PC-9 (cell line): ENCODE results near the gene SLIT1. TPM values are rescaled to one million over a fixed set of nuclear protein-coding genes. Genes with fewer than 3 reads are reported as not detected.

Source experiments
- BruUV-seq: library from RNA; stranded (reverse); fragments of 400-500 nt; replicated peaks from 2 replicates; lab custom pipeline; 2021; lab: Mats Ljungman, UMichigan
- CTCF ChIA-PET: fragments of 300-600 bp; sonication (Branson Sonifier 250); formaldehyde crosslinking; loops from one replicate; lab custom pipeline; 2022; ENCODE audit warnings: antibody characterized with exemption; lab: Charles Lee
- POLR2A ChIA-PET: fragments of 300-600 bp; sonication (Branson Sonifier 250); formaldehyde crosslinking; loops from one replicate; lab custom pipeline; 2022; ENCODE audit warnings: antibody characterized with exemption; ENCODE audit not compliant: unreplicated experiment; lab: Charles Lee
- DNase-seq, 2 experiments: peaks; one replicate each; pipeline versions ENCODE4 v3.0.0 to v3.0.0-alpha.2; 2015 to 2022; ENCODE audit warnings: mixed read lengths in 1 of 2
- H2AFZ ChIP-seq: fragments of 200-600 bp; sonication (generic); 2 replicates; pipeline ENCODE4 v1.8.1; 2017; ENCODE audit warnings: antibody characterized with exemption
- H3F3A ChIP-seq: fragments of 200-600 bp; sonication (generic); 2 replicates; pipeline ENCODE4 v1.8.1; 2017; ENCODE audit warnings: antibody characterized with exemption, mild to moderate bottlenecking, low read depth; ENCODE audit not compliant: insufficient read depth
- H3K27ac ChIP-seq: fragments of 200-600 bp; sonication (generic); 2 replicates; pipeline ENCODE4 v1.6.1; 2016; ENCODE audit warnings: mixed run types
- H3K27me3 ChIP-seq: fragments of 200-600 bp; sonication (generic); 2 replicates; pipeline ENCODE4 v1.6.1; 2016; ENCODE audit warnings: low read depth, mixed run types; ENCODE audit not compliant: insufficient read depth
- H3K36me3 ChIP-seq: fragments of 200-600 bp; sonication (generic); 2 replicates; pipeline ENCODE4 v1.6.1; 2016; ENCODE audit warnings: low read depth, mixed run types
- H3K4me1 ChIP-seq: fragments of 200-600 bp; sonication (generic); replicated peaks from 2 replicates; pipeline ENCODE4 v1.6.1; 2016; ENCODE audit warnings: mixed run types; ENCODE audit not compliant: insufficient read depth
- H3K4me2 ChIP-seq: fragments of 200-600 bp; sonication (generic); 2 replicates; pipeline ENCODE4 v1.6.1; 2017; ENCODE audit warnings: mixed run types
- H3K4me3 ChIP-seq: fragments of 200-600 bp; sonication (generic); 2 replicates; pipeline ENCODE4 v1.6.1; 2016; ENCODE audit warnings: mixed run types
- H3K79me2 ChIP-seq: fragments of 200-600 bp; sonication (generic); 2 replicates; pipeline ENCODE4 v1.6.1; 2017; ENCODE audit warnings: low read depth, mixed run types
- H3K9me2 ChIP-seq: fragments of 200-600 bp; sonication (generic); 2 replicates; pipeline ENCODE4 v1.8.1; 2017; ENCODE audit warnings: mild to moderate bottlenecking; ENCODE audit not compliant: insufficient read depth
- H3K9me3 ChIP-seq: fragments of 200-600 bp; sonication (generic); 2 replicates; pipeline ENCODE4 v1.8.1; 2016; ENCODE audit warnings: low read depth; ENCODE audit not compliant: insufficient read depth
- H4K20me1 ChIP-seq: fragments of 200-600 bp; sonication (generic); 2 replicates; pipeline ENCODE4 v1.8.1; 2017; ENCODE audit not compliant: insufficient read depth
- EZH2 ChIP-seq: fragments of 200-600 bp; sonication (generic); IDR thresholded peaks from 2 replicates; pipeline ENCODE4 v1.8.0; 2017; ENCODE audit warnings: antibody characterized with exemption, low read depth
- intact Hi-C: fragments of 100-400 bp; cut with micrococcal nuclease; formaldehyde crosslinking; loops from one replicate; pipeline ENCODE4 v1.10.0; 2022; ENCODE audit not compliant: unreplicated experiment
- total RNA-seq: library from RNA; stranded (reverse); gene quantifications from 2 replicates; pipeline ENCODE4 v1.2.3, GENCODE V29; 2021
- TF ChIP-seq, protein P1 (sequence below): fragments of 200-600 bp; sonication (generic); conservative IDR thresholded peaks from 2 replicates; pipeline ENCODE4 v1.6.1; 2017; ENCODE audit warnings: mixed run types, antibody characterized with exemption, mild to moderate bottlenecking, moderate library complexity

Gene SLIT1
- total RNA-seq, 1 experiment from 2014 or later: not detected

DNA sequence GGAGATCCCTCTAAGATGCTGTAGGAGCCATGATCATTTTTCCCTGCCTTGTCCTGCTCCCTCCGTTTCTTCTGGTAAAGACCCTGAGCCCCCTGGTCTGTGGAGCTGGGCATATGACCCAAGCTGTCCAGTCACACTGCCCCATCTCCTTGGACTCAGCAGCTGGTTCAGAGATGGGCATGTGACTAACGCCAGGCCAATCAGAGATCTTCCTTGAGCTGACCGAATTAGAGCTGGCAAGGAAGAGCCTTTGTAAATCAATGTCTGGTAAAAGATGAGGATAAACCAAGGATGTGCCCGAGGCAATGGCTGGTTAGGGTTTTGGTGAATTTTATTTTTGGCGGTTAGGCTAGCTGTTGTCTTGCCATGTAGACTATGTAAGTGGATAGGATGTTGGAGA is 180.4 kb downstream of the SLIT1 start:
- no peaks in the 10 kb centered on the region for H3K9me2 ChIP-seq
- no peak for DNase-seq
- no peaks in the 10 kb centered on the region for H4K20me1 ChIP-seq
- H3K4me3 ChIP-seq: no peak overlapping the region
- H3K27ac ChIP-seq: no peak overlapping the region
- H3K4me1 ChIP-seq: no peaks in the 10 kb centered on the region
- no peak overlapping the region for H2AFZ ChIP-seq
- H3K27me3 ChIP-seq: no peaks in the 10 kb centered on the region
- H3K36me3 ChIP-seq: no peaks in the 10 kb centered on the region
- TF ChIP-seq, protein P1, sequence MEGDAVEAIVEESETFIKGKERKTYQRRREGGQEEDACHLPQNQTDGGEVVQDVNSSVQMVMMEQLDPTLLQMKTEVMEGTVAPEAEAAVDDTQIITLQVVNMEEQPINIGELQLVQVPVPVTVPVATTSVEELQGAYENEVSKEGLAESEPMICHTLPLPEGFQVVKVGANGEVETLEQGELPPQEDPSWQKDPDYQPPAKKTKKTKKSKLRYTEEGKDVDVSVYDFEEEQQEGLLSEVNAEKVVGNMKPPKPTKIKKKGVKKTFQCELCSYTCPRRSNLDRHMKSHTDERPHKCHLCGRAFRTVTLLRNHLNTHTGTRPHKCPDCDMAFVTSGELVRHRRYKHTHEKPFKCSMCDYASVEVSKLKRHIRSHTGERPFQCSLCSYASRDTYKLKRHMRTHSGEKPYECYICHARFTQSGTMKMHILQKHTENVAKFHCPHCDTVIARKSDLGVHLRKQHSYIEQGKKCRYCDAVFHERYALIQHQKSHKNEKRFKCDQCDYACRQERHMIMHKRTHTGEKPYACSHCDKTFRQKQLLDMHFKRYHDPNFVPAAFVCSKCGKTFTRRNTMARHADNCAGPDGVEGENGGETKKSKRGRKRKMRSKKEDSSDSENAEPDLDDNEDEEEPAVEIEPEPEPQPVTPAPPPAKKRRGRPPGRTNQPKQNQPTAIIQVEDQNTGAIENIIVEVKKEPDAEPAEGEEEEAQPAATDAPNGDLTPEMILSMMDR: no peak
- no peak for TF ChIP-seq EZH2
- no peaks in the 10 kb centered on the region for H3K79me2 ChIP-seq
- intact Hi-C loops: no loop called here
- no peaks in the 10 kb centered on the region for H3F3A ChIP-seq
- peaks cover 5% of the 10 kb centered on the region; the same call in 1 of the 2 replicates for H3K9me3 ChIP-seq
- H3K4me2 ChIP-seq: no peak overlapping the region
- no TSS peak for BruUV-seq
- CTCF ChIA-PET: no interaction called here
- POLR2A ChIA-PET: no interaction called here

DNA sequence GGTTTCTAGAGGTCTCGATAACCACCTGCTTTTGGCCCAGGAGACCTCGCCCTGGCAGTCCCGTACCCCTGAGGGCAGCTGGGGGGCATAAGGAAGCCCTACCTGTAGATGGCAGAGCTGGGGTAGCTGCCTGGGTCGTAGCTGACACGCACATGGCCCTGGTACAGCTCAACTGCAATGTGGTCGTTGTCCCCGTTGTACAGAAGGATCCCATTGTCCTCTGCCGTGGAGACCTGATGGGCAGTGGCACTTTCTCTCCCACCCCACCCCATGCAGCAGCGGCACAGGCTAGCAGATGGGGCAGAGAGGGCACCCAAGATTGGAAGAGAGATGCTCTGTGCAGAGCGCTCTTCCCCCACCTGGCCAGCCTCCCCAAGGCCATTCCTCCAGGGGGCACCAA is 181.2 kb downstream of the SLIT1 start:
- H3K4me3 ChIP-seq: no peak overlapping the region
- peaks cover 5% of the 10 kb centered on the region; the same call in 1 of the 2 replicates for H3K9me3 ChIP-seq
- H3K79me2 ChIP-seq: no peaks in the 10 kb centered on the region
- ChIA-PET CTCF (no interaction called here), POLR2A (no interaction called here)
- H2AFZ ChIP-seq: no peak overlapping the region
- no peaks in the 10 kb centered on the region for H3K27me3 ChIP-seq
- no peaks in the 10 kb centered on the region for H4K20me1 ChIP-seq
- H3K4me1 ChIP-seq: no peaks in the 10 kb centered on the region
- no peaks in the 10 kb centered on the region for H3K9me2 ChIP-seq
- no peak for TF ChIP-seq EZH2
- TF ChIP-seq, protein P1: no peak
- H3K27ac ChIP-seq: no peak overlapping the region
- H3K36me3 ChIP-seq: no peaks in the 10 kb centered on the region
- no peaks in the 10 kb centered on the region for H3F3A ChIP-seq
- intact Hi-C loops: no loop called here
- no peak overlapping the region for H3K4me2 ChIP-seq
- no TSS peak for BruUV-seq
- no peak for DNase-seq

DNA sequence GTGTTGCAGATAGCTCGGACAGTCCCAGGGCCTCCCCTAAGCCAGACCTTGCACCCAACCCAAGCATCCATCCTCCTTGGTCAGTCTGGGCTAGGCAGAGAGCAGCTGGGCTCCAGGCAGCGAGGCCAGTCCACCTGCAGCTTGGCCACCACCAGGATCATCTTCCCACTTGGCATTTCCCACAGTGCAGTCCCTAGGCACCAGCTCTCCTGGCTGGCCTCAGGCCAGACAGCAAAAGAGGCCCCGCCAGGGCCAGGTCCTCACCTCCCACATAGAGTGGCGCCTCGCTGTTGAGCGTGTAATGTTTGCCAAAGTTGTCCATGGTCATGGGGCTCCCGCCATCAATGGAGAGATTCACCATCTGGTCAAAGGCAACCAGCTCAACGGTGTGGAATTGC is 182.0 kb downstream of the SLIT1 start:
- no peak for DNase-seq
- Histone ChIP-seq H3K4me3 (no peak overlapping the region), H3K4me2 (no peak overlapping the region), H3K9me3 (peaks cover 5% of the 10 kb centered on the region; the same call in 1 of the 2 replicates), H2AFZ (no peak overlapping the region), H3K4me1 (no peaks in the 10 kb centered on the region), H3K27me3 (no peaks in the 10 kb centered on the region), H3K79me2 (no peaks in the 10 kb centered on the region), H3F3A (no peaks in the 10 kb centered on the region), H3K36me3 (no peaks in the 10 kb centered on the region), H3K27ac (no peak overlapping the region), H3K9me2 (no peaks in the 10 kb centered on the region), H4K20me1 (no peaks in the 10 kb centered on the region)
- POLR2A ChIA-PET: no interaction called here
- TF ChIP-seq, protein P1: no peak
- TF ChIP-seq EZH2: no peak
- intact Hi-C loops: no loop called here
- BruUV-seq: no TSS peak
- CTCF ChIA-PET: no interaction called here
